Medulla oblongata (tissue), 1 donor: ENCODE results near the gene ARHGEF40.

Source experiments
- DNase-seq: peaks from one replicate; pipeline ENCODE4 v3.0.0-alpha.2; 2015; ENCODE audit errors: extremely low spot score

Gene ARHGEF40

GRCh38 chr14:21121122-21121521 lies 51.0 kb downstream of the ARHGEF40 start:
- DNase-seq: no peak

GRCh38 chr14:21123429-21123828 lies 53.3 kb downstream of the ARHGEF40 start:
- DNase-seq: no peak

- DNase-seq: no peak
Measured at GRCh38 chr14:21133901-21134300, 63.8 kb downstream of the ARHGEF40 start.

- peak; percentile 5 for DNase-seq
Measured at GRCh38 chr14:21136024-21136423, 65.9 kb downstream of the ARHGEF40 start.
